Kidney tubule cell (primary cell): ENCODE results near the gene EDARADD.

Experiments used
- DNase-seq: peaks from one replicate; pipeline ENCODE4 v3.0.0-alpha.2; 2018; ENCODE audit warnings: low spot score

The EDARADD gene

GRCh38 chr1:236394879-236395229, 768 bp downstream of the EDARADD start:
- DNase-seq = no peak

GRCh38 chr1:236395230-236395946, 1.3 kb downstream of the EDARADD start:
- peak; percentile 6 for DNase-seq

GRCh38 chr1:236395947-236396664, 2.0 kb downstream of the EDARADD start:
- no peak for DNase-seq

GRCh38 chr1:236396665-236397043, 2.6 kb downstream of the EDARADD start:
- DNase-seq = no peak

GRCh38 chr1:236397173-236397759, 3.2 kb downstream of the EDARADD start:
- DNase-seq = no peak

- no peak for DNase-seq
These were observed 4.5 kb downstream of the EDARADD start for GRCh38 chr1:236398538-236398937.

- no peak for DNase-seq
These were observed 6.0 kb downstream of the EDARADD start for GRCh38 chr1:236400061-236400603.

GRCh38 chr1:236401698-236402097, 7.6 kb downstream of the EDARADD start:
- no peak for DNase-seq

- no peak for DNase-seq
These were observed 10.0 kb downstream of the EDARADD start for GRCh38 chr1:236403905-236404696.

GRCh38 chr1:236407059-236407458, 13.0 kb downstream of the EDARADD start:
- no peak for DNase-seq

GRCh38 chr1:236413688-236414087, 19.6 kb downstream of the EDARADD start:
- no peak for DNase-seq

- no peak for DNase-seq
These were observed 22.1 kb downstream of the EDARADD start for GRCh38 chr1:236416165-236416564.

- DNase-seq = no peak
These were observed 23.2 kb downstream of the EDARADD start for GRCh38 chr1:236417336-236417735.

- no peak for DNase-seq
These were observed 25.4 kb downstream of the EDARADD start for GRCh38 chr1:236419502-236419901.

- DNase-seq = peak; percentile 52
These were observed 26.9 kb downstream of the EDARADD start for GRCh38 chr1:236421022-236421421.

GRCh38 chr1:236421850-236422516, 27.9 kb downstream of the EDARADD start:
- no peak for DNase-seq

- no peak for DNase-seq
These were observed 28.4 kb downstream of the EDARADD start for GRCh38 chr1:236422517-236422876.

GRCh38 chr1:236425031-236425663, 31.1 kb downstream of the EDARADD start:
- peak; percentile 31 for DNase-seq

- no peak for DNase-seq
These were observed 32.1 kb downstream of the EDARADD start for GRCh38 chr1:236426215-236426614.

- no peak for DNase-seq
These were observed 35.7 kb downstream of the EDARADD start for GRCh38 chr1:236429715-236430274.

GRCh38 chr1:236433819-236434315, 39.8 kb downstream of the EDARADD start:
- DNase-seq = no peak
